H9 (cell line): ENCODE results near the gene POLD1. TPM values are rescaled to one million over a fixed set of nuclear protein-coding genes. Genes with fewer than 3 reads are reported as not detected.
A peak's percentile ranks its signal among the peaks of the same experiment; 100 is the strongest.

ENCODE experiments used
- DNase-seq: peaks from one replicate; pipeline ENCODE4 v3.0.0-alpha.2; 2017
- H2AFZ ChIP-seq: one replicate; pipeline ENCODE4 v1.6.1; 2013; ENCODE audit warnings: mild to moderate bottlenecking, low read length, control low read depth, moderate library complexity
- H2AK5ac ChIP-seq: 2 replicates; pipeline ENCODE4 v1.6.1; 2013; ENCODE audit warnings: low read length, control low read depth, mixed read lengths; ENCODE audit not compliant: insufficient read length
- H2BK120ac ChIP-seq: one replicate; pipeline ENCODE4 v1.6.1; 2013; ENCODE audit warnings: low read depth, mild to moderate bottlenecking, low read length, control low read depth, inconsistent platforms; ENCODE audit not compliant: poor library complexity, severe bottlenecking
- H2BK12ac ChIP-seq: 2 replicates; pipeline ENCODE4 v1.6.1; 2013; ENCODE audit warnings: low read length, control low read depth, mixed read lengths, low read depth; ENCODE audit not compliant: insufficient read length
- H2BK15ac ChIP-seq: 2 replicates; pipeline ENCODE4 v1.6.1; 2013; ENCODE audit warnings: low read depth, low read length, control low read depth
- H2BK20ac ChIP-seq: one replicate; pipeline ENCODE4 v1.6.1; 2013; ENCODE audit warnings: low read depth, mild to moderate bottlenecking, low read length, control low read depth, inconsistent platforms; ENCODE audit not compliant: poor library complexity, severe bottlenecking
- H2BK5ac ChIP-seq: 2 replicates; pipeline ENCODE4 v1.6.1; 2013; ENCODE audit warnings: low read length, control low read depth, mixed read lengths; ENCODE audit not compliant: insufficient read length
- H3K14ac ChIP-seq: 2 replicates; pipeline ENCODE4 v1.6.1; 2013; ENCODE audit warnings: low read length, control low read depth; ENCODE audit not compliant: insufficient read depth
- H3K18ac ChIP-seq: 2 replicates; pipeline ENCODE4 v1.6.1; 2013; ENCODE audit warnings: low read depth, mild to moderate bottlenecking, mixed read lengths, low read length, control low read depth; ENCODE audit not compliant: insufficient read length
- H3K23ac ChIP-seq: 2 replicates; pipeline ENCODE4 v1.6.1; 2013; ENCODE audit warnings: low read length, control low read depth, mixed read lengths, low read depth; ENCODE audit not compliant: insufficient read length
- H3K23me2 ChIP-seq: 2 replicates; pipeline ENCODE4 v1.6.1; 2013; ENCODE audit warnings: low read depth, mild to moderate bottlenecking, mixed read lengths, low read length, control low read depth; ENCODE audit not compliant: insufficient read length, poor library complexity, severe bottlenecking
- H3K27ac ChIP-seq: 2 replicates; pipeline ENCODE4 v1.5.1; 2013; ENCODE audit warnings: low read length, control low read depth, mixed read lengths, low read depth; ENCODE audit not compliant: insufficient read length
- H3K27me3 ChIP-seq: 2 replicates; pipeline ENCODE4 v1.6.1; 2013; ENCODE audit warnings: low read length, control low read depth, inconsistent platforms; ENCODE audit not compliant: insufficient read depth
- H3K4ac ChIP-seq: 2 replicates; pipeline ENCODE4 v1.6.1; 2013; ENCODE audit warnings: low read depth, mild to moderate bottlenecking, control low read depth, inconsistent platforms, low read length, moderate library complexity
- H3K4me1 ChIP-seq: 2 replicates; pipeline ENCODE4 v1.6.1; 2013; ENCODE audit warnings: low read length, control low read depth, inconsistent platforms; ENCODE audit not compliant: insufficient read depth
- H3K4me2 ChIP-seq: 2 replicates; pipeline ENCODE4 v1.6.1; 2013; ENCODE audit warnings: low read length, control low read depth, mixed read lengths; ENCODE audit not compliant: insufficient read length, insufficient read depth
- H3K56ac ChIP-seq: 2 replicates; pipeline ENCODE4 v1.6.1; 2013; ENCODE audit warnings: low read depth, mild to moderate bottlenecking, mixed read lengths, low read length, control low read depth; ENCODE audit not compliant: insufficient read length
- H3K79me1 ChIP-seq: 2 replicates; pipeline ENCODE4 v1.6.1; 2013; ENCODE audit warnings: low read depth, mild to moderate bottlenecking, moderate library complexity, low read length, control low read depth, inconsistent platforms; ENCODE audit not compliant: insufficient read depth, poor library complexity, severe bottlenecking
- H3K79me2 ChIP-seq: 2 replicates; pipeline ENCODE4 v1.6.1; 2013; ENCODE audit warnings: low read length, control low read depth, inconsistent platforms; ENCODE audit not compliant: insufficient read depth
- H3K9ac ChIP-seq: 2 replicates; pipeline ENCODE4 v1.6.1; 2013; ENCODE audit warnings: low read length, control low read depth, mixed read lengths; ENCODE audit not compliant: insufficient read length; ENCODE audit errors: extremely low read depth
- H3K9me3 ChIP-seq: one replicate; pipeline ENCODE4 v1.6.1; 2013; ENCODE audit warnings: low read depth, low read length, inconsistent platforms; ENCODE audit not compliant: control insufficient read depth
- H3T11ph ChIP-seq: one replicate; pipeline ENCODE4 v1.6.1; 2013; ENCODE audit warnings: mild to moderate bottlenecking, low read length, control low read depth, inconsistent platforms
- H4K20me1 ChIP-seq: one replicate; pipeline ENCODE4 v1.6.1; 2013; ENCODE audit not compliant: control insufficient read depth, insufficient read length, insufficient read depth
- H4K5ac ChIP-seq: 2 replicates; pipeline ENCODE4 v1.6.1; 2013; ENCODE audit warnings: low read depth, mild to moderate bottlenecking, mixed read lengths, low read length, control low read depth; ENCODE audit not compliant: insufficient read length
- H4K8ac ChIP-seq: replicated peaks from 2 replicates; pipeline ENCODE4 v1.6.1; 2013; ENCODE audit warnings: low read length, control low read depth, mixed read lengths, low read depth; ENCODE audit not compliant: insufficient read length
- H4K91ac ChIP-seq: 2 replicates; pipeline ENCODE4 v1.6.1; 2013; ENCODE audit warnings: low read depth, mild to moderate bottlenecking, moderate library complexity, mixed read lengths, low read length, control low read depth; ENCODE audit not compliant: insufficient read length
- H3K27ac Mint-ChIP-seq, 3 experiments: 2 replicates in 2 of 3; 3 replicates in 1 of 3; pipeline ENCODE4 v1.8.0; 2020 to 2021; ENCODE audit warnings: mixed read lengths in 3 of 3, mild to moderate bottlenecking in 1 of 3, moderate library complexity in 1 of 3
- H3K27me3 Mint-ChIP-seq: 2 replicates; pipeline ENCODE4 v1.8.0; 2021; ENCODE audit warnings: low read depth, mild to moderate bottlenecking, moderate library complexity, mixed read lengths
- H3K36me3 Mint-ChIP-seq, 3 experiments: 2 replicates in 2 of 3; 3 replicates in 1 of 3; pipeline ENCODE4 v1.8.0; 2020 to 2021; ENCODE audit warnings: low read depth in 3 of 3, mixed read lengths in 3 of 3; ENCODE audit not compliant: insufficient read depth in 1 of 3
- H3K4me1 Mint-ChIP-seq, 2 experiments: 2 replicates each; pipeline ENCODE4 v1.8.0; 2020; ENCODE audit warnings: mixed read lengths in 2 of 2
- H3K4me3 Mint-ChIP-seq, 2 experiments: 2 replicates in 1 of 2; 3 replicates in 1 of 2; pipeline ENCODE4 v1.8.0; 2020 to 2021; ENCODE audit warnings: mild to moderate bottlenecking in 2 of 2, mixed read lengths in 2 of 2, moderate library complexity in 1 of 2
- H3K9me3 Mint-ChIP-seq, 2 experiments: 2 replicates in 1 of 2; 3 replicates in 1 of 2; pipeline ENCODE4 v1.8.0; 2020; ENCODE audit warnings: mild to moderate bottlenecking in 2 of 2, mixed read lengths in 2 of 2, moderate library complexity in 1 of 2
- WGBS: extraction: QIAGEN DNeasy Blood & Tissue Kit; methylation state at CpG from one replicate; pipeline ENCODE4 v1.1.7; 2013; ENCODE audit warnings: missing lambda C conversion rate, low lambda C conversion rate, mixed read lengths; ENCODE audit not compliant: insufficient read length; ENCODE audit errors: extremely low coverage; 5-methylcytosine and 5-hydroxymethylcytosine counted together
- total RNA-seq: library from RNA; stranded (reverse); gene quantifications from 2 replicates; pipeline ENCODE4 v1.2.1, GENCODE V29; 2021
- TF ChIP-seq, protein P1 (sequence below): fragments of 200-600 bp; sonication (generic); conservative IDR thresholded peaks from 3 replicates; pipeline ENCODE4 v1.8.0; 2021; ENCODE audit warnings: antibody characterized with exemption, mild to moderate bottlenecking

POLD1 gene
- total RNA-seq, 1 experiment from 2014 or later = 165 TPM

DNA sequence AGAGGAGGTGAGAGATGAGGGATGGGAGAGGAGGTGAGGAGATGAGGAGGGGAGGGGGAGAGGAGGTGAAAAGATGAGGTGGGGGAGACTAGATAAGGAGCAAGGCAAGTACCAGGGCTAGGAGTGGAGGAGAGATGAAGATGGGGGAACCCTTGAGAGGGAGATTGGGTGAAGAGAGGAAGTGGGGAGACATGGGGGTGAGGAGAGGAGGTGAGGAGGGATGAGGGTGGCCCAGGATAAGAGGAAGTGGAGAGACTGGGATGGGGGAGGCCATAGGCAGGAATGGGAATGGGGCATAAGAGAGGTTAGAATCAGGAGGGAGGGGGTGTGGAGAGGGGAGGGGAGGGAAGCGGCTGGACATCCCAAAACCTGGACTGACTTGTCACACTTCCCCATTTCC lies 75.5 kb downstream of the POLD1 start:
- Histone ChIP-seq H3K4ac (no peak overlapping the region), H3K14ac (no peak overlapping the region), H2BK20ac (no peak overlapping the region), H4K91ac (no peak overlapping the region), H3K4me1 (no peaks in the 10 kb centered on the region), H4K8ac (no peak overlapping the region), H3K4me2 (no peak overlapping the region), H3T11ph (no peak overlapping the region), H4K20me1 (no peaks in the 10 kb centered on the region), H2AK5ac (no peak overlapping the region), H3K18ac (no peak overlapping the region), H3K9me3 (no peaks in the 10 kb centered on the region), H4K5ac (no peak overlapping the region), H3K79me2 (no peaks in the 10 kb centered on the region), H2BK15ac (no peak overlapping the region), H3K23me2 (no peaks in the 10 kb centered on the region), H2BK5ac (no peak overlapping the region), H3K79me1 (no peaks in the 10 kb centered on the region), H2AFZ (no peak overlapping the region), H3K27ac (no peak overlapping the region), H3K56ac (no peak overlapping the region), H3K23ac (no peak overlapping the region), H2BK120ac (no peak overlapping the region), H2BK12ac (no peak overlapping the region), H3K9ac (no peak overlapping the region), H3K27me3 (no peaks in the 10 kb centered on the region)
- Mint-ChIP-seq H3K9me3 (no peaks in the 10 kb centered on the region; a peak in 1 of 5 replicates), H3K4me3 (no peak overlapping the region), H3K27ac (peak overlapping the region in 1 of 3 experiments; percentile 12; a peak in 2 of 7 replicates), H3K27me3 (peaks cover 15% of the 10 kb centered on the region), H3K4me1 (peaks cover 2 to 5% of the 10 kb centered on the region in 2 experiments), H3K36me3 (peaks cover 0 to 3% (median 2%) of the 10 kb centered on the region in 3 experiments; a peak in 2 of 7 replicates)
- no peak for DNase-seq
- TF ChIP-seq, protein P1, sequence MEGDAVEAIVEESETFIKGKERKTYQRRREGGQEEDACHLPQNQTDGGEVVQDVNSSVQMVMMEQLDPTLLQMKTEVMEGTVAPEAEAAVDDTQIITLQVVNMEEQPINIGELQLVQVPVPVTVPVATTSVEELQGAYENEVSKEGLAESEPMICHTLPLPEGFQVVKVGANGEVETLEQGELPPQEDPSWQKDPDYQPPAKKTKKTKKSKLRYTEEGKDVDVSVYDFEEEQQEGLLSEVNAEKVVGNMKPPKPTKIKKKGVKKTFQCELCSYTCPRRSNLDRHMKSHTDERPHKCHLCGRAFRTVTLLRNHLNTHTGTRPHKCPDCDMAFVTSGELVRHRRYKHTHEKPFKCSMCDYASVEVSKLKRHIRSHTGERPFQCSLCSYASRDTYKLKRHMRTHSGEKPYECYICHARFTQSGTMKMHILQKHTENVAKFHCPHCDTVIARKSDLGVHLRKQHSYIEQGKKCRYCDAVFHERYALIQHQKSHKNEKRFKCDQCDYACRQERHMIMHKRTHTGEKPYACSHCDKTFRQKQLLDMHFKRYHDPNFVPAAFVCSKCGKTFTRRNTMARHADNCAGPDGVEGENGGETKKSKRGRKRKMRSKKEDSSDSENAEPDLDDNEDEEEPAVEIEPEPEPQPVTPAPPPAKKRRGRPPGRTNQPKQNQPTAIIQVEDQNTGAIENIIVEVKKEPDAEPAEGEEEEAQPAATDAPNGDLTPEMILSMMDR = no peak
- no CpG with 5 or more reads among the region's 1 CpG for WGBS
